Stomach (tissue), 9 donors: ENCODE data around the gene MCM3AP. TPM values are rescaled to one million over a fixed set of nuclear protein-coding genes. Genes with fewer than 3 reads are reported as not detected.

Source experiments
- DNase-seq, 2 donors: peaks; one replicate each; pipeline versions ENCODE4 v3.0.0 to v3.0.0-alpha.2; 2013 to 2019
- H3K27ac ChIP-seq, 5 donors: fragments of 200-600 bp in 4 of 5; sonication (generic) in 4 of 5; one replicate each; pipeline ENCODE4 v1.5.1; 2013 to 2019; ENCODE audit warnings: mild to moderate bottlenecking in 1 of 5, moderate library complexity in 1 of 5
- H3K27me3 ChIP-seq, 3 donors: fragments of 200-600 bp; sonication (generic); one replicate each; pipeline ENCODE4 v1.5.1; 2017 to 2019; ENCODE audit warnings: mixed run types in 1 of 3
- H3K36me3 ChIP-seq, 4 donors: fragments of 200-600 bp; sonication (generic); 1 replicate in 3 of 4; 2 replicates in 1 of 4; pipeline ENCODE4 v1.5.1; 2016 to 2019
- H3K4me1 ChIP-seq, 4 donors: fragments of 200-600 bp; sonication (generic); one replicate each; pipeline ENCODE4 v1.5.1; 2016 to 2019
- H3K4me3 ChIP-seq, 4 donors: fragments of 200-600 bp; sonication (generic) in 3 of 4; one replicate each; pipeline ENCODE4 v1.5.1; 2016 to 2019; ENCODE audit warnings: mild to moderate bottlenecking in 1 of 4
- H3K9me3 ChIP-seq, 4 donors: fragments of 200-600 bp; sonication (generic); one replicate each; pipeline ENCODE4 v1.5.1; 2016 to 2019
- CTCF ChIP-seq, 7 experiments: fragments of 450-650 bp in 4 of 7; fragments of 200-600 bp in 3 of 7; sonication (generic) in 3 of 7; IDR thresholded peaks; one replicate each; pipeline ENCODE4 v1.5.1; 2016 to 2019; ENCODE audit warnings: antibody characterized with exemption in 7 of 7, control low read depth in 2 of 7, mild to moderate bottlenecking in 1 of 7
- EP300 ChIP-seq: sonication (generic); formaldehyde crosslinking; IDR thresholded peaks from one replicate; pipeline ENCODE4 v1.6.1; 2017; ENCODE audit warnings: antibody characterized with exemption
- POLR2A ChIP-seq, 4 donors: fragments of 450-650 bp; IDR thresholded peaks; one replicate each; pipeline ENCODE4 v1.6.1; 2016; ENCODE audit warnings: antibody characterized with exemption in 4 of 4, control low read depth in 2 of 4, mild to moderate bottlenecking in 1 of 4, moderate library complexity in 1 of 4
- POLR2AphosphoS5 ChIP-seq, 3 donors: sonication (generic); formaldehyde crosslinking; IDR thresholded peaks; one replicate each; pipeline ENCODE4 v1.6.1; 2016; ENCODE audit warnings: antibody characterized with exemption in 3 of 3
- WGBS, 5 donors: extraction: QIAGEN DNeasy Blood & Tissue Kit in 3 of 5; methylation state at CpG; one replicate each; pipeline versions ENCODE4 v1.1.5 to v1.1.7; 2013 to 2018; 5-methylcytosine and 5-hydroxymethylcytosine counted together
- intact Hi-C: fragments of 100-400 bp; cut with DNase I; formaldehyde crosslinking; loops from one replicate; pipeline ENCODE4 v1.15.1; 2023; ENCODE audit warnings: low total_unique reads
- polyA plus RNA-seq, 3 donors: library from polyadenylated mRNA; stranded (reverse); fragments of 200-250 nt; gene quantifications; one replicate each; pipeline ENCODE4 v1.2.3, GENCODE V29; 2013
- total RNA-seq, 5 donors: library from RNA; depleted of rRNA; stranded (reverse); fragments of >200 nt; gene quantifications; one replicate each; pipeline versions ENCODE4 v1.1.0 to v1.2.3, GENCODE V29; 2014 to 2016
- donor health status: healthy with polysubstance abuse.
- donor health status: Bipolar disorder and iron deficiency.
- donor health status: healthy.

Gene MCM3AP
- total and polyA plus RNA-seq, 8 donors, result 18.9 to 555 (median 57.4) TPM

- TF ChIP-seq CTCF (IDR thresholded peaks at IDR 0.05), result no peak
- no peak for TF ChIP-seq POLR2AphosphoS5 (IDR thresholded peaks at IDR 0.05)
- no peak for TF ChIP-seq EP300
- TF ChIP-seq POLR2A (IDR thresholded peaks at IDR 0.05), result no peak
- 85 to 90% (median 85%) methylated on average over 9 to 13 of the region's 13 CpGs for WGBS, 5 donors
- H3K4me3 ChIP-seq, result no peak overlapping the region
- no peak for DNase-seq
- no peaks in the 10 kb centered on the region for H3K9me3 ChIP-seq
- intact Hi-C loops, result no loop called here
- no peaks in the 10 kb centered on the region for H3K27me3 ChIP-seq
- H3K27ac ChIP-seq, result no peak overlapping the region
- H3K4me1 ChIP-seq, result no peaks in the 10 kb centered on the region
- peaks cover 70 to 100% (median 99%) of the 10 kb centered on the region in 4 donors for H3K36me3 ChIP-seq
Observed at GRCh38 chr21:46264690-46265144, 20.7 kb downstream of the MCM3AP start.

- Histone ChIP-seq H3K4me1 (no peaks in the 10 kb centered on the region), H3K27ac (no peak overlapping the region), H3K27me3 (no peaks in the 10 kb centered on the region), H3K9me3 (no peaks in the 10 kb centered on the region), H3K36me3 (peaks cover 70 to 100% (median 99%) of the 10 kb centered on the region in 4 donors), H3K4me3 (no peak overlapping the region)
- 93 to 95% (median 94%) methylated on average over 20 to 22 of the region's 22 CpGs for WGBS, 5 donors
- DNase-seq, result no peak
- intact Hi-C loops, result no loop called here
- TF ChIP-seq CTCF (IDR thresholded peaks at IDR 0.05) (no peak), EP300 (no peak), POLR2A (IDR thresholded peaks at IDR 0.05) (no peak), POLR2AphosphoS5 (IDR thresholded peaks at IDR 0.05) (no peak)
Observed at GRCh38 chr21:46264046-46264689, 21.2 kb downstream of the MCM3AP start.

GRCh38 chr21:46256501-46256994 lies 28.9 kb downstream of the MCM3AP start:
- intact Hi-C loops, result no loop called here
- Histone ChIP-seq H3K4me1 (peaks cover 0 to under 1% (median 0%) of the 10 kb centered on the region in 4 donors), H3K36me3 (peaks cover 83 to 100% (median 100%) of the 10 kb centered on the region in 4 donors), H3K9me3 (no peaks in the 10 kb centered on the region), H3K27me3 (no peaks in the 10 kb centered on the region), H3K4me3 (no peak overlapping the region), H3K27ac (no peak overlapping the region)
- TF ChIP-seq POLR2AphosphoS5 (IDR thresholded peaks at IDR 0.05), result no peak
- TF ChIP-seq CTCF (IDR thresholded peaks at IDR 0.05), result no peak
- TF ChIP-seq POLR2A (IDR thresholded peaks at IDR 0.05), result no peak
- no peak for TF ChIP-seq EP300
- 81 to 95% (median 94%) methylated on average over 18 of the region's 18 CpGs for WGBS, 5 donors
- DNase-seq, result no peak

GRCh38 chr21:46255758-46256337 lies 29.6 kb downstream of the MCM3AP start:
- 91 to 95% (median 95%) methylated on average over 3 to 6 of the region's 6 CpGs for WGBS, 5 donors
- Histone ChIP-seq H3K27me3 (no peaks in the 10 kb centered on the region), H3K36me3 (peaks cover 76 to 100% (median 99%) of the 10 kb centered on the region in 4 donors), H3K27ac (no peak overlapping the region), H3K4me3 (no peak overlapping the region), H3K9me3 (no peaks in the 10 kb centered on the region), H3K4me1 (peaks cover 0 to 5% (median 2%) of the 10 kb centered on the region in 4 donors)
- intact Hi-C loops, result no loop called here
- TF ChIP-seq EP300, result no peak
- no peak for DNase-seq
